ENCODE data around the gene NCR2.

DNA sequence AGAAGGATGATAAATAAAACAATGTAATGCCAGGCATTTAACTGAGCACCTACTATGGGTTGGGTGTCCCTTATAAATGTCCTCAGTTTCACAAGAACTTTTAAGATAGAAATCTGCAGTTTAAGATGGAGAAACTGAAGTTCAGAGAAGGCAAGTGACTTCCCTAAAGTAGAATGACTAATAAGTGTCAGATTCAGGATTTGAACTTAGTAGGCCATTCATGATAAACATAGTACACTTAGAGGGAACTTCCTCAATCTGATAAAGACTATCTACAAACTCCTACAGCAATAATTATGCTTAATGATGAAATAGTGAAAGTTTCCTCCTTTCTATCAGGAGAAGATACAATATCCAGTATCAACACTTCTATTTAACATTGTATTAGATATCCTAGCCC lies 43.9 kb downstream of the NCR2 start:
- TF ChIP-seq, protein P1, sequence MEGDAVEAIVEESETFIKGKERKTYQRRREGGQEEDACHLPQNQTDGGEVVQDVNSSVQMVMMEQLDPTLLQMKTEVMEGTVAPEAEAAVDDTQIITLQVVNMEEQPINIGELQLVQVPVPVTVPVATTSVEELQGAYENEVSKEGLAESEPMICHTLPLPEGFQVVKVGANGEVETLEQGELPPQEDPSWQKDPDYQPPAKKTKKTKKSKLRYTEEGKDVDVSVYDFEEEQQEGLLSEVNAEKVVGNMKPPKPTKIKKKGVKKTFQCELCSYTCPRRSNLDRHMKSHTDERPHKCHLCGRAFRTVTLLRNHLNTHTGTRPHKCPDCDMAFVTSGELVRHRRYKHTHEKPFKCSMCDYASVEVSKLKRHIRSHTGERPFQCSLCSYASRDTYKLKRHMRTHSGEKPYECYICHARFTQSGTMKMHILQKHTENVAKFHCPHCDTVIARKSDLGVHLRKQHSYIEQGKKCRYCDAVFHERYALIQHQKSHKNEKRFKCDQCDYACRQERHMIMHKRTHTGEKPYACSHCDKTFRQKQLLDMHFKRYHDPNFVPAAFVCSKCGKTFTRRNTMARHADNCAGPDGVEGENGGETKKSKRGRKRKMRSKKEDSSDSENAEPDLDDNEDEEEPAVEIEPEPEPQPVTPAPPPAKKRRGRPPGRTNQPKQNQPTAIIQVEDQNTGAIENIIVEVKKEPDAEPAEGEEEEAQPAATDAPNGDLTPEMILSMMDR (IDR thresholded peaks at IDR 0.05; ENCODE audit: low read length) = no peak
- TF ChIP-seq EZH2 (IDR thresholded peaks at IDR 0.05; ENCODE audit: borderline replicate concordance, low read length) = no peak
